GM12878 (cell line): Measurements from ENCODE around the gene RALGPS1. TPM values are rescaled to one million over a fixed set of nuclear protein-coding genes. Genes with fewer than 3 reads are reported as not detected.

Experiments
- CBFB ChIP-seq: IDR thresholded peaks from 2 replicates; pipeline ENCODE4 v1.6.1; 2016; ENCODE audit warnings: antibody characterized with exemption, low read depth
- IRF3 ChIP-seq: fragments of 450-650 bp; IDR thresholded peaks from 2 replicates; pipeline ENCODE4 v1.6.1; 2014; ENCODE audit warnings: mild to moderate bottlenecking
- LARP7 ChIP-seq: fragments of 450-650 bp; IDR thresholded peaks from 2 replicates; pipeline ENCODE4 v1.6.1; 2017; ENCODE audit warnings: mild to moderate bottlenecking
- NFXL1 ChIP-seq: fragments of 450-650 bp; IDR thresholded peaks from 2 replicates; pipeline ENCODE4 v1.6.1; 2017; ENCODE audit warnings: antibody characterized with exemption, mild to moderate bottlenecking, borderline replicate concordance
- NFYA ChIP-seq: IDR thresholded peaks from 2 replicates; pipeline ENCODE4 v1.6.1; 2011; ENCODE audit warnings: low read depth, mild to moderate bottlenecking, low read length, improper control_type of control experiment, borderline replicate concordance
- POLR2AphosphoS5 ChIP-seq: IDR thresholded peaks from 2 replicates; pipeline ENCODE4 v1.6.1; 2011; ENCODE audit warnings: mild to moderate bottlenecking, low read length, inconsistent platforms
- SIX5 ChIP-seq: IDR thresholded peaks from 2 replicates; pipeline ENCODE4 v1.6.1; 2011; ENCODE audit warnings: mild to moderate bottlenecking, low read depth, low read length, moderate library complexity; ENCODE audit not compliant: severe bottlenecking
- SRF ChIP-seq, 2 experiments: IDR thresholded peaks; 2 replicates each; pipeline ENCODE4 v1.6.1; 2011; ENCODE audit warnings: low read depth in 2 of 2, low read length in 2 of 2, mild to moderate bottlenecking in 1 of 2, moderate library complexity in 1 of 2
- ZNF384 ChIP-seq: IDR thresholded peaks from 2 replicates; pipeline ENCODE4 v1.6.1; 2012; ENCODE audit warnings: low read depth, mild to moderate bottlenecking, low read length, improper control_type of control experiment, borderline replicate concordance
- polyA plus RNA-seq, 11 experiments: library from polyadenylated mRNA; depleted of rRNA in 4 of 11; unstranded in 6 of 11; stranded (reverse) in 5 of 11; fragments of >200 nt; fragmentation: Nextera tagmentation in 4 of 11; fragmentation: Illumina TruSeq in 1 of 11; extraction: Ambion mirVana in 4 of 11; extraction: Trizol in 1 of 11; gene quantifications; 1 replicate in 1 of 11; 2 replicates in 10 of 11; pipeline versions ENCODE4 v1.2.1 to v1.2.3, GENCODE V29; 2011 to 2016; ENCODE audit warnings: inconsistent platforms in 2 of 11, missing spikeins in 2 of 11, low read depth in 1 of 11
- total RNA-seq, 4 experiments: library from RNA; depleted of rRNA in 3 of 4; stranded (reverse); fragments of >200 nt in 3 of 4; fragmentation: Illumina TruSeq in 1 of 4; extraction: Trizol in 1 of 4; gene quantifications; 2 replicates each; pipeline versions ENCODE4 v1.2.1 to v1.2.3, GENCODE V29; 2013 to 2021
- TF ChIP-seq, protein P1 (sequence below): fragments of 450-650 bp; conservative IDR thresholded peaks from 2 replicates; pipeline ENCODE4 v1.6.1; 2017; ENCODE audit warnings: mild to moderate bottlenecking, moderate library complexity

The RALGPS1 gene
- total and polyA plus RNA-seq, 10 of the 15 experiments (the other 5 are each of a cell fraction or from before 2014, with no cell fraction given), result 0.13 to 5.6 (median 2.7) TPM

DNA sequence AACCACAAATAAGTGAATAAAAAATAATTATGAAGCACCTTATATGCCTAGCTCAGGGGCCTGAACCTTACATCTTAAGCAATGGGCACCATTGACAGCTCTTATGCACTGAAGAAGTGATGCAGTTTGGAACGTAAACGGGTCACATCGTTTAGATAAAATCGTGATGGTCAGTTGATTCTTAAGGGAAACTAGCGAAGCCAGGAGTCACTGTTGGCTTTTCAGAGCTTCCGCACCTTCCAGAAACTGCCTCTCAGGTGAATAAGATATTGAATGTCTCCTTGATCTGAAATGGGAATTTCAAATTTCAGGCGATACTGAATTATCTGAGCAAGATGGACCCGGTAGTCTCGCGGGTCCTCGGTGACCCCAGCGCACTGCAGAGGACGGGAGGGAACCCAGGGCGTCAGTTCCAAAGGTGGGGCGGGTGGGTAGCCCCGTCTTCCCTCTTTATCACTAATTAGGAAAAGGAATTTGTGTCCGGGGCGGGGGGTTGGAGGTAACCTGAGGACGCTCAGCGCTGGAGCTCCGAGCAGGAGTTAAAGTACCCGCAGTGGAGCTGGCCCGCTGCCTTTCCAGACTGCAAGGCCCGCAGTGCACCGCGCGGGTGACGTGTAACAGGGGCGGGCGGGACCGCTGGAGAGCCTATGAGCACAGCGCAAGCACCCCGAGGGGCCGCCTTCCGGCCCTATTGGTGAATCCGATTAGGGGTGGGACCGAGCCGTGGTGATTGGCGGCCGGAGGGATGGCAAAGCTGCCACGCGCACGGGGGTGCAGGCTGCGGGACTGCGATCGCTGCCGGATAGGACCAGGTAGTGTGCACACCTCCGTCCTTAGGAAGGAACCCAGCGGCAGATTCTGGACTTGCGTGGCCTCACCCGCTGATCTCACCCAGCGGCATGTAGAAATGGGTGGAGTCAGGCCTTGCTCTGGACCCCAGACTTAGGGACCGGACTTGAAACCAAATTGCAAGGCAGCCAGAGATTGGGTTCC, 330.3 kb downstream of the RALGPS1 start (continued):
- no peak for TF ChIP-seq NFYA
- no peak; the same call in 1 of the 2 replicates for TF ChIP-seq CBFB
- peak; percentile 79 for TF ChIP-seq IRF3
- TF ChIP-seq SIX5, result peak; percentile 72
- TF ChIP-seq ZNF384, result no peak
- peak; percentile 72 for TF ChIP-seq POLR2AphosphoS5
- TF ChIP-seq LARP7, result no peak
- no peak for TF ChIP-seq SRF (IDR thresholded peaks at IDR 0.05; ENCODE audit: low read depth in 2 of 2, low read length in 2 of 2)
- TF ChIP-seq, protein P1, sequence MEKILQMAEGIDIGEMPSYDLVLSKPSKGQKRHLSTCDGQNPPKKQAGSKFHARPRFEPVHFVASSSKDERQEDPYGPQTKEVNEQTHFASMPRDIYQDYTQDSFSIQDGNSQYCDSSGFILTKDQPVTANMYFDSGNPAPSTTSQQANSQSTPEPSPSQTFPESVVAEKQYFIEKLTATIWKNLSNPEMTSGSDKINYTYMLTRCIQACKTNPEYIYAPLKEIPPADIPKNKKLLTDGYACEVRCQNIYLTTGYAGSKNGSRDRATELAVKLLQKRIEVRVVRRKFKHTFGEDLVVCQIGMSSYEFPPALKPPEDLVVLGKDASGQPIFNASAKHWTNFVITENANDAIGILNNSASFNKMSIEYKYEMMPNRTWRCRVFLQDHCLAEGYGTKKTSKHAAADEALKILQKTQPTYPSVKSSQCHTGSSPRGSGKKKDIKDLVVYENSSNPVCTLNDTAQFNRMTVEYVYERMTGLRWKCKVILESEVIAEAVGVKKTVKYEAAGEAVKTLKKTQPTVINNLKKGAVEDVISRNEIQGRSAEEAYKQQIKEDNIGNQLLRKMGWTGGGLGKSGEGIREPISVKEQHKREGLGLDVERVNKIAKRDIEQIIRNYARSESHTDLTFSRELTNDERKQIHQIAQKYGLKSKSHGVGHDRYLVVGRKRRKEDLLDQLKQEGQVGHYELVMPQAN, result no peak
- no peak for TF ChIP-seq NFXL1
